ENCODE data around the gene TFAP2A.

TFAP2A gene

DNA sequence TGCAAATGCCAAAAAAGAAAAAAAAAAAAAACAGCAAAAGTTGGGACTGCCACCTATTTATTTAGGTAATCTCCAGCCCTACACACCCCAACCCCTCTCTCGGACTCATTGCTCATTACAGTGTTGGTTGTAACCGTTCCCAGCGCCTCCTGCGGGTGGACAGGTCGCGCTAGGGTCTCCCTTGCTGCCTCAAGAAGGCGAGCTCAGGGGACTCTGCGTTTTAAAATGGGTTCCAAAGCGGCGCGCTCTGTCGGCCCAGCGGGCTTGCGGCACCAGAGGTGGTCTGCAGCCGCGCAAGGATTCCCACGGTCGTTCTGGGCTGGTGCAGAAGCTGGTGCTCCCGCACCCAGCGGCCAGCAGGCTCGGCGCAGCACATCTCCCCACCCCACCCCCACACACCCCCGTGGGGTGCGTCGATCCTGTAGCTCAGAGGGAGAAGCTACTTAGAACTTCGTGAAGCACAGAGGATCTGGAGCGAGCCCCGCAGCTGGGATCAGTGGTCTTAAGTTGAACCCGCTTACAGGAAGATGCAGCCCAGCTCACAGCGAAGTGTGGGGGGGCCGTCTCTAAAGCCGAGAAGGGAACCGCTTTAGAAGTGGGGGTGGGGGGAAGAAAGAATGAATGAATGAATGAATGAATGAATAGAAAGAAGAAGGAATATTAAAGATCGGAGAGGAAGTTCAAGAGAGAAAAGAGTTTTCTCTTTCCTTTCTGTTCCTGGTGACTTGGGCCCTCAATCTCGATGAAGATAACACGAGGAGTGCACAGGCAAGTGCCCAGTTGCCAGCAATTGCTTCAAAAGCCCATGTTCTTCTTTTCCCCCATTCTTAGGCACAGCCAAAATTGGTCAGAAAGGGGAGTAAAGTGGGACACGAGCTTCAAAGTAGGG lies 780 bp downstream of the TFAP2A start:
- no peak overlapping the region for H3K27ac ChIP-seq (replicated peaks; ENCODE audit: low read length)
- no peak overlapping the region for H4K8ac ChIP-seq (ENCODE audit: low read depth, low read length)
- H2BK120ac ChIP-seq (ENCODE audit: low read depth, low read length) = no peak overlapping the region
- H3K36me3 ChIP-seq (replicated peaks in 1 of 2; ENCODE audit: control insufficient read depth in 2 of 2, insufficient read depth in 2 of 2, low read length in 2 of 2) = no peaks in the 10 kb centered on the region
- H3K18ac ChIP-seq (ENCODE audit: low read length) = peak overlapping the region; percentile 86
- H3K27me3 ChIP-seq (ENCODE audit: control insufficient read depth in 3 of 3, insufficient read depth in 3 of 3, low read depth in 1 of 3, low read length in 3 of 3) = peaks cover 69 to 99% (median 98%) of the 10 kb centered on the region in 3 experiments
- H3K4me1 ChIP-seq (ENCODE audit: control insufficient read depth in 2 of 2, insufficient read depth in 1 of 2, low read depth in 1 of 2, low read length in 2 of 2) = peaks cover 7 to 16% of the 10 kb centered on the region in 2 donors
- H3K23ac ChIP-seq (ENCODE audit: low read depth, low read length, poor library complexity) = peak overlapping the region; percentile 52
- no peak overlapping the region for H4K91ac ChIP-seq (ENCODE audit: low read depth, low read length, poor library complexity)
- 100% methylated on average over 1 of the region's 37 CpGs; no CpG with 5 or more reads in 1 of the 2 donors for WGBS, 2 donors (ENCODE audit: extremely low coverage in 2 of 2, insufficient read length in 2 of 2, insufficient replicate concordance in 1 of 2)
- H2BK15ac ChIP-seq (ENCODE audit: low read length) = peak overlapping the region; percentile 86
- no peak overlapping the region for H2BK12ac ChIP-seq (ENCODE audit: low read length)
- no peak for DNase-seq (ENCODE audit: low spot score)
- peaks cover 6 to 8% of the 10 kb centered on the region in 2 donors for H3K9me3 ChIP-seq (replicated peaks in 1 of 2; ENCODE audit: control insufficient read depth in 2 of 2, insufficient read depth in 1 of 2, low read depth in 1 of 2, low read length in 2 of 2)
- H3K4me2 ChIP-seq (ENCODE audit: insufficient read depth, low read length, poor library complexity, severe bottlenecking) = peak overlapping the region; percentile 63
- no peak overlapping the region for H2AK5ac ChIP-seq (ENCODE audit: low read depth, low read length)
- no peak overlapping the region for H3K14ac ChIP-seq (ENCODE audit: low read length)
- H3K4ac ChIP-seq (ENCODE audit: low read length) = no peak overlapping the region
- peak overlapping the region; percentile 35 for H2AFZ ChIP-seq (ENCODE audit: low read length)
- H3K79me1 ChIP-seq (ENCODE audit: low read depth, low read length) = no peaks in the 10 kb centered on the region
- no peak overlapping the region for H3K9ac ChIP-seq (ENCODE audit: low read depth, low read length, poor library complexity)
- H2BK5ac ChIP-seq (ENCODE audit: low read length) = no peak overlapping the region
- H3K4me3 ChIP-seq (ENCODE audit: low read length in 2 of 2) = peak overlapping the region in 1 of 2 donors; percentile 42

DNA sequence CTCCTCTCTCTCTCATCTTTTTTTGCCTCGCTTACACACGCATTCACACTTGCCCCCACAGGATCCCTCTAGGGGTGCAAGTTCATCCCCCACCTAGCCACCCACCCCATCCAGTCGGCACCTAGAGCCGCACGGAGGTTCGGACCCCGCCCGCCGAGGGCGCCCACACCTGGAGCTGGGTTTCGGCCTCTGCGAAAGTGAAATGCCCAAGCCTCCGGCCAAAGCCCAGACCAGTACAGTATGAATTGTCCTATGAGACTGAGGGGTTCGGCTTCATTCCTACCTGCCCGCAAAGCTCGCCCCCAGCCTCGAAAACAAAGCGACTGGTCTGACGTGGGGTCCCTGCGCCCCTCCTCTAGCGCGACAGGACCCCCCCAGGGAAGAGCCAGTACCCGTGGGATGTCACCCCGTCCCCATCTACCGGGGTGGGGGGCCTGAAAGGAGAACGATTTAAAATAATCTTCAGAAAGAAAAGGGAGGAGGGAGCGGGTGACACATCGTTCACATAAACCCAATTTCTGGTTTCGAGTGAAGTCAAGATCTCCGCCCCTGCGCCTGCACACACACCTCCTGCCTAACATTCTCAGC lies 1.5 kb downstream of the TFAP2A start:
- no peak overlapping the region for H2BK120ac ChIP-seq (ENCODE audit: low read depth, low read length)
- H3K79me1 ChIP-seq (ENCODE audit: low read depth, low read length) = no peaks in the 10 kb centered on the region
- no peak overlapping the region for H3K23ac ChIP-seq (ENCODE audit: low read depth, low read length, poor library complexity)
- H2AK5ac ChIP-seq (ENCODE audit: low read depth, low read length) = no peak overlapping the region
- H2BK12ac ChIP-seq (ENCODE audit: low read length) = peak overlapping the region; percentile 42
- H3K18ac ChIP-seq (ENCODE audit: low read length) = peak overlapping the region; percentile 73
- WGBS, 2 donors (ENCODE audit: extremely low coverage in 2 of 2, insufficient read length in 2 of 2, insufficient replicate concordance in 1 of 2) = no CpG with 5 or more reads among the region's 31 CpGs
- H2BK5ac ChIP-seq (ENCODE audit: low read length) = no peak overlapping the region
- no peaks in the 10 kb centered on the region for H3K36me3 ChIP-seq (replicated peaks in 1 of 2; ENCODE audit: control insufficient read depth in 2 of 2, insufficient read depth in 2 of 2, low read length in 2 of 2)
- no peak overlapping the region for H3K9ac ChIP-seq (ENCODE audit: low read depth, low read length, poor library complexity)
- H3K4me1 ChIP-seq (ENCODE audit: control insufficient read depth in 2 of 2, insufficient read depth in 1 of 2, low read depth in 1 of 2, low read length in 2 of 2) = peaks cover 7 to 16% of the 10 kb centered on the region in 2 donors
- no peak overlapping the region for H3K27ac ChIP-seq (replicated peaks; ENCODE audit: low read length)
- no peak overlapping the region for H3K4ac ChIP-seq (ENCODE audit: low read length)
- no peak overlapping the region for H4K91ac ChIP-seq (ENCODE audit: low read depth, low read length, poor library complexity)
- peak overlapping the region; percentile 90 for H2BK15ac ChIP-seq (ENCODE audit: low read length)
- H3K4me2 ChIP-seq (ENCODE audit: insufficient read depth, low read length, poor library complexity, severe bottlenecking) = peak overlapping the region; percentile 95
- H3K14ac ChIP-seq (ENCODE audit: low read length) = no peak overlapping the region
- H3K27me3 ChIP-seq (ENCODE audit: control insufficient read depth in 3 of 3, insufficient read depth in 3 of 3, low read depth in 1 of 3, low read length in 3 of 3) = peaks cover 63 to 98% (median 96%) of the 10 kb centered on the region in 3 experiments
- DNase-seq (ENCODE audit: low spot score) = no peak
- H4K8ac ChIP-seq (ENCODE audit: low read depth, low read length) = no peak overlapping the region
- peaks cover 6 to 11% of the 10 kb centered on the region in 2 donors for H3K9me3 ChIP-seq (replicated peaks in 1 of 2; ENCODE audit: control insufficient read depth in 2 of 2, insufficient read depth in 1 of 2, low read depth in 1 of 2, low read length in 2 of 2)
- H3K4me3 ChIP-seq (ENCODE audit: low read length in 2 of 2) = peak overlapping the region in 1 of 2 donors; percentile 78
- H2AFZ ChIP-seq (ENCODE audit: low read length) = peak overlapping the region; percentile 84

DNA sequence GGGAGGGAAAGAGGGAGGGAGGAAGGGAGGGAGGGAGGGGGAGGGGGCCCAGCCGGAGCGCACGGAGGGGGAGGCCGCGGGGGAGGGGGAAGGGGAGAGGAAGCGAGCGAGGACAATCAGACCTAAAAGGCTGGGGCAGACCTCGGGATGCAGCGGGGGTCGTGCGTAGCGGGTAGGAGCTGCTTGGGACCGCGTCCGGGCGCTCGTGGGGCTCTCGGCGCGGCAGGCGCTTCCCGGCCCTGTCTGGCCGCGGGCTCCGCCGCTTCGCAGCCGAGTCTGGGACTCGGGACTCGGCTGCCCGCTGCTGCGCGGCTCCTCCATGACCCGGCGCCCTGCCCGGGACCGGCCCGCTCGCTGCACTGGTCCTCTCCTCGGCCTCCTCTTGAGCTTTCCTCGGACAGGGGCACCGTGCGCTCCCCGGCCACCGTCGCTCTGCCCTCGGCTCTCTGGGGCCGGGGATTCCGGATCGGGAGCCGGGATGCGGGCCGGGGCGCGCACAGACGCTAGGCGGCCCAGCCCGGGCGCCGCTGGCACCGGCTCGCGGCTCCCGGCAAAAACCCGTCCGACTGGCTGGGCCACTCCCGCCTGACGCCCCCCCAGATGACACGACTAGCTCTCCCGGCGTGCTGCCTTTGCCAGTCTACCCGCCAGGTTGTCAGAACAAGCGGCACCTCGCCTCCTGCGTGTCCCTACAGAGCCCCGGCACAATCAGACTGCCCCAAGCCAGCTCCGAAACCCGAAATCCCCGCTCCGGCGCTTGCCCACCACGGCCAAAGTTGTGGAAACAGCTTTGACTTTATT lies 2.2 kb downstream of the TFAP2A start:
- Histone ChIP-seq H3K9ac (ENCODE audit: low read depth, low read length, poor library complexity) (peak overlapping the region; percentile 75), H3K4me2 (ENCODE audit: insufficient read depth, low read length, poor library complexity, severe bottlenecking) (peak overlapping the region; percentile 95), H3K36me3 (replicated peaks in 1 of 2; ENCODE audit: control insufficient read depth in 2 of 2, insufficient read depth in 2 of 2, low read length in 2 of 2) (no peaks in the 10 kb centered on the region), H2BK120ac (ENCODE audit: low read depth, low read length) (no peak overlapping the region), H3K23ac (ENCODE audit: low read depth, low read length, poor library complexity) (peak overlapping the region; percentile 92), H3K27me3 (ENCODE audit: control insufficient read depth in 3 of 3, insufficient read depth in 3 of 3, low read depth in 1 of 3, low read length in 3 of 3) (peaks cover 58 to 98% (median 89%) of the 10 kb centered on the region in 3 experiments), H3K4ac (ENCODE audit: low read length) (no peak overlapping the region), H3K9me3 (replicated peaks in 1 of 2; ENCODE audit: control insufficient read depth in 2 of 2, insufficient read depth in 1 of 2, low read depth in 1 of 2, low read length in 2 of 2) (peaks cover 6 to 11% of the 10 kb centered on the region in 2 donors), H3K79me1 (ENCODE audit: low read depth, low read length) (no peaks in the 10 kb centered on the region), H2BK15ac (ENCODE audit: low read length) (peak overlapping the region; percentile 90), H3K27ac (replicated peaks; ENCODE audit: low read length) (no peak overlapping the region), H2AFZ (ENCODE audit: low read length) (peak overlapping the region; percentile 84), H3K4me1 (ENCODE audit: control insufficient read depth in 2 of 2, insufficient read depth in 1 of 2, low read depth in 1 of 2, low read length in 2 of 2) (peaks cover 7 to 16% of the 10 kb centered on the region in 2 donors), H3K14ac (ENCODE audit: low read length) (no peak overlapping the region), H2BK12ac (ENCODE audit: low read length) (peak overlapping the region; percentile 42), H2BK5ac (ENCODE audit: low read length) (no peak overlapping the region), H3K18ac (ENCODE audit: low read length) (peak overlapping the region; percentile 50), H3K4me3 (ENCODE audit: low read length in 2 of 2) (peak overlapping the region; percentile 45 to 78), H4K8ac (ENCODE audit: low read depth, low read length) (no peak overlapping the region), H4K91ac (ENCODE audit: low read depth, low read length, poor library complexity) (no peak overlapping the region), H2AK5ac (ENCODE audit: low read depth, low read length) (peak overlapping the region; percentile 14)
- WGBS, 2 donors (ENCODE audit: extremely low coverage in 2 of 2, insufficient read length in 2 of 2, insufficient replicate concordance in 1 of 2) = no CpG with 5 or more reads among the region's 82 CpGs
- no peak for DNase-seq (ENCODE audit: low spot score)

Measured in neuronal stem cell (in vitro differentiated cells).